ENCODE results near the gene BBS9. TPM values are rescaled to one million over a fixed set of nuclear protein-coding genes. Genes with fewer than 3 reads are reported as not detected.

Gene BBS9
- total and polyA plus RNA-seq, 2 of the 4 experiments (the other 2 are of a cell fraction) = 7.9 to 9.5 TPM

DNA sequence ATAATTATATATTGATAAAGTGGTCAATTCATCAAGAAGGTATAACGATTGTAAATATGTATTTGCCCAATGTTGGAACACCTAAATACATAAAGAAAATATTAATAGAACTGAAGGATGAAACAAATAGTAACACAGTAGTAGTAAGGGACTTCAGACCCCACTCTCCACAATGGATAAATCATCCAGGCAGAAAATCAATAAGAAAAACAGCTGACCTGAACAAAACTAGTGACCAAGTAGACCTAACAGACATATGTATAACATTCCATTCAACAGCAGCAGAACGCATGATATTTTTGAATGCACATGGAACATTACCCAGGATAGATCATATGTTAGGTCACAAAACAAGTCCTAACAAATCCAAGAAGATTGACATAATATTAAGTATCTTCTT, 489.9 kb downstream of the BBS9 start:
- Histone ChIP-seq H3K27ac (ENCODE audit: insufficient read depth, low read length) (no peak overlapping the region), H3K9me1 (ENCODE audit: insufficient read depth, low read length) (no peaks in the 10 kb centered on the region), H3K36me3 (ENCODE audit: control insufficient read depth, insufficient read depth, low read length) (no peaks in the 10 kb centered on the region), H3K79me1 (ENCODE audit: low read depth in 1 of 2, low read length in 2 of 2) (no peaks in the 10 kb centered on the region), H3K56ac (ENCODE audit: extremely low read depth, insufficient read depth, low read length) (no peak overlapping the region), H4K20me1 (ENCODE audit: insufficient read depth, low read length) (no peaks in the 10 kb centered on the region), H2BK20ac (ENCODE audit: low read depth, low read length) (no peak overlapping the region), H4K91ac (ENCODE audit: insufficient read depth, low read depth, low read length) (no peak overlapping the region), H3K4ac (ENCODE audit: low read depth, low read length) (no peak overlapping the region), H2BK5ac (ENCODE audit: low read depth, low read length, poor library complexity, severe bottlenecking) (no peak overlapping the region), H3K4me1 (ENCODE audit: control insufficient read depth, insufficient read depth, low read length) (0 out of 2 replicates have a peak, but pooled peaks cover 3% of the 10 kb centered on the region), H4K5ac (ENCODE audit: low read depth, low read length) (no peak overlapping the region), H2AFZ (replicated peaks; ENCODE audit: low read length, poor library complexity) (no peak overlapping the region), H2AK5ac (ENCODE audit: low read depth, low read length) (no peak overlapping the region), H2AK9ac (replicated peaks; ENCODE audit: low read depth, low read length, poor library complexity) (no peak overlapping the region), H3K23ac (ENCODE audit: low read depth, low read length) (no peak overlapping the region), H3K9me3 (ENCODE audit: control insufficient read depth, insufficient read depth, low read length) (no peaks in the 10 kb centered on the region), H3K4me2 (ENCODE audit: low read depth, low read length) (no peak overlapping the region), H3K14ac (replicated peaks; ENCODE audit: low read depth, low read length) (no peak overlapping the region), H4K8ac (ENCODE audit: low read depth in 2 of 2, low read length in 2 of 2) (no peak overlapping the region), H3K4me3 (ENCODE audit: insufficient read depth, low read depth, low read length) (no peak overlapping the region), H2BK15ac (ENCODE audit: low read depth, low read length) (no peak overlapping the region), H3K27me3 (ENCODE audit: control insufficient read depth, insufficient read depth, low read length) (no peaks in the 10 kb centered on the region), H2BK120ac (ENCODE audit: low read depth, low read length) (no peak overlapping the region), H3K9ac (ENCODE audit: low read depth, low read length) (no peak overlapping the region), H3K18ac (ENCODE audit: low read depth, low read length) (no peak overlapping the region)
- CTCF ChIA-PET = no interaction called here
- TF ChIP-seq BHLHE40 (IDR thresholded peaks at IDR 0.05; ENCODE audit: low read depth, low read length) = no peak
- TF ChIP-seq MAFK (IDR thresholded peaks at IDR 0.05; ENCODE audit: low read depth, low read length) = no peak
- no peak for TF ChIP-seq MAZ (IDR thresholded peaks at IDR 0.05; ENCODE audit: borderline replicate concordance, low read depth, low read length)
- no peak for TF ChIP-seq FOS (IDR thresholded peaks at IDR 0.05; ENCODE audit: low read depth, low read length)
- TF ChIP-seq CHD1 (IDR thresholded peaks at IDR 0.05; ENCODE audit: low read depth, low read length) = no peak
- TF ChIP-seq USF2 (IDR thresholded peaks at IDR 0.05; ENCODE audit: low read depth, low read length) = no peak
- TF ChIP-seq ELK1 (IDR thresholded peaks at IDR 0.05; ENCODE audit: borderline replicate concordance, low read depth, low read length) = no peak
- TF ChIP-seq, protein P1, sequence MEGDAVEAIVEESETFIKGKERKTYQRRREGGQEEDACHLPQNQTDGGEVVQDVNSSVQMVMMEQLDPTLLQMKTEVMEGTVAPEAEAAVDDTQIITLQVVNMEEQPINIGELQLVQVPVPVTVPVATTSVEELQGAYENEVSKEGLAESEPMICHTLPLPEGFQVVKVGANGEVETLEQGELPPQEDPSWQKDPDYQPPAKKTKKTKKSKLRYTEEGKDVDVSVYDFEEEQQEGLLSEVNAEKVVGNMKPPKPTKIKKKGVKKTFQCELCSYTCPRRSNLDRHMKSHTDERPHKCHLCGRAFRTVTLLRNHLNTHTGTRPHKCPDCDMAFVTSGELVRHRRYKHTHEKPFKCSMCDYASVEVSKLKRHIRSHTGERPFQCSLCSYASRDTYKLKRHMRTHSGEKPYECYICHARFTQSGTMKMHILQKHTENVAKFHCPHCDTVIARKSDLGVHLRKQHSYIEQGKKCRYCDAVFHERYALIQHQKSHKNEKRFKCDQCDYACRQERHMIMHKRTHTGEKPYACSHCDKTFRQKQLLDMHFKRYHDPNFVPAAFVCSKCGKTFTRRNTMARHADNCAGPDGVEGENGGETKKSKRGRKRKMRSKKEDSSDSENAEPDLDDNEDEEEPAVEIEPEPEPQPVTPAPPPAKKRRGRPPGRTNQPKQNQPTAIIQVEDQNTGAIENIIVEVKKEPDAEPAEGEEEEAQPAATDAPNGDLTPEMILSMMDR (conservative IDR thresholded peaks at IDR 0.05; ENCODE audit: low read depth, low read length) = no peak
- no peak for TF ChIP-seq POLR2A (IDR thresholded peaks at IDR 0.05; ENCODE audit: low read depth, low read length)
- in situ Hi-C loops (cut with MboI; ENCODE audit: low sequenced_read_pairs) = no loop called here
- intact Hi-C loops (cut with micrococcal nuclease) = no loop called here
- POLR2A ChIA-PET (ENCODE audit: unreplicated experiment) = no interaction called here
- WGBS, 2 experiments (ENCODE audit: extremely low coverage in 2 of 2, insufficient read length in 1 of 2) = no CpG with 5 or more reads among the region's 2 CpGs
- DNase-seq (no peak), ATAC-seq (ENCODE audit: low read depth) (no peak)
- BruUV-seq (replicated peaks) = no TSS peak
- dilution Hi-C loops (cut with HindIII; ENCODE audit: low sequenced_read_pairs, unreplicated experiment) = no loop called here
